ENCODE results near the gene HOXB4.

DNA sequence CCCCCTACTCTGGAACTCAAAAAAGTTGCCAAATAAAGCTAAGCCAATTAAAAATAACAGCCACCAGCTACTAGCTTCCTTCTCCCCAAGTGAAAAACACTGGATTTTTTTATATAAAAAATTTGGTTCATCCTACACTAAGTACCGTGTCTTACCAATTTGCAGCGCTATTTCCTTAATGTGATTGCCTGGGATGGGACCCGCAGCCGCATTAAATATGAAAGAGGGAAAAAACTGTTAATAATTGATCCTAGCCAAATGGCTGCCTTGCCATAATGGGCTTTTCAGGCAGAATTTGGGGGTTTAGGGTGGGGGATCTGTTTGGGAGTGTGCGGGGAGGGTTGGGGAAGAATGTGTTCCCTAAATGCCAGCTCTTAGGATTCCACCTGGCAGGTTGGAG is 46.0 kb upstream of the HOXB4 start:
- TF ChIP-seq, protein P1, sequence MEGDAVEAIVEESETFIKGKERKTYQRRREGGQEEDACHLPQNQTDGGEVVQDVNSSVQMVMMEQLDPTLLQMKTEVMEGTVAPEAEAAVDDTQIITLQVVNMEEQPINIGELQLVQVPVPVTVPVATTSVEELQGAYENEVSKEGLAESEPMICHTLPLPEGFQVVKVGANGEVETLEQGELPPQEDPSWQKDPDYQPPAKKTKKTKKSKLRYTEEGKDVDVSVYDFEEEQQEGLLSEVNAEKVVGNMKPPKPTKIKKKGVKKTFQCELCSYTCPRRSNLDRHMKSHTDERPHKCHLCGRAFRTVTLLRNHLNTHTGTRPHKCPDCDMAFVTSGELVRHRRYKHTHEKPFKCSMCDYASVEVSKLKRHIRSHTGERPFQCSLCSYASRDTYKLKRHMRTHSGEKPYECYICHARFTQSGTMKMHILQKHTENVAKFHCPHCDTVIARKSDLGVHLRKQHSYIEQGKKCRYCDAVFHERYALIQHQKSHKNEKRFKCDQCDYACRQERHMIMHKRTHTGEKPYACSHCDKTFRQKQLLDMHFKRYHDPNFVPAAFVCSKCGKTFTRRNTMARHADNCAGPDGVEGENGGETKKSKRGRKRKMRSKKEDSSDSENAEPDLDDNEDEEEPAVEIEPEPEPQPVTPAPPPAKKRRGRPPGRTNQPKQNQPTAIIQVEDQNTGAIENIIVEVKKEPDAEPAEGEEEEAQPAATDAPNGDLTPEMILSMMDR (IDR thresholded peaks at IDR 0.05): no peak
- no peak for TF ChIP-seq POLR2AphosphoS5 (IDR thresholded peaks at IDR 0.05)
